ENCODE measurements around the gene NEK2.

DNA sequence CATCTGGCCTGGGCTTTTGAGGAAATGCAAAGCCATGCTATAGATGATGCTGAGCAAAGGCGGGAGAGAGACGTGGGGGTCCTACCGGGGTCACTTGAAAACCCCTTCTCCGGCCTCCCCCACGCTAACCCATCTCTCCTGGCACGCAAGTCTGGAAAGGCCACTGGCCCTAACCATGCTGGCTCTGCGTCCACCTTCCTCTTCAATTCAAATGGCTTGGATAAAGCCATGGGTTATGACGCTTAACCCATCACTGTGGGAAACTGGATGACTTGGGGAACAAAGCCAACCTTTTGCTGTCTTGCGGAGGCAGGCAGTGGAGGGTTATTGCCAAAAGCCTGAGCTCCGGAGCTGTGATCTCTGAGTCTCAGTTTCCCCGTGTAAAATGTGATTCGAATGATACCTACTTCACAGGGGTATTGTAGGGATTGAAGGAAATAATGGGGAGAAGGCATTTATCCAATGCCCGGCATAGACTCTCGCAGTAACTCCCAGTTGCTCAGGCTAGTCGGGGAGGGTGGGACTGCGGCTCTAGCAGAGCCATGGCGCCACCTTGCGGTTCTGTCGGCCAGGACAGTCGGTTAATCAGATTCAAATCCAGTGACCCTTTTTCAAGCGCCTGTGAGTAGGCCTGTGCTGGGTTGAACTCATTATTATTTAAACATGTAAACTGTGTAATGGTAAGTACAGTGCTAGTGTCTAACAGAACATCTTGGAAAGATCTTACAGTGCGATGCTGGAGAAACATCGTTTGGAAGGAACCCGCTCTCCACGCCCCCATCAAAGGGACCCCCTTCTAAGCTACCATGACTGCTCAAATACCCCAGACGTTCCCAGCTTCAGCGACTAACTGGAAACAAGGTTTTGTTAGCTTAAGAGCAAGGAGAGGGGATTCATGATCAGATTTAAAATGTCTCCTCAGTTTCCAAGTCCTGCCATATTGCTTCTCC, 20.3 kb downstream of the NEK2 start:
- TF ChIP-seq, protein P1, sequence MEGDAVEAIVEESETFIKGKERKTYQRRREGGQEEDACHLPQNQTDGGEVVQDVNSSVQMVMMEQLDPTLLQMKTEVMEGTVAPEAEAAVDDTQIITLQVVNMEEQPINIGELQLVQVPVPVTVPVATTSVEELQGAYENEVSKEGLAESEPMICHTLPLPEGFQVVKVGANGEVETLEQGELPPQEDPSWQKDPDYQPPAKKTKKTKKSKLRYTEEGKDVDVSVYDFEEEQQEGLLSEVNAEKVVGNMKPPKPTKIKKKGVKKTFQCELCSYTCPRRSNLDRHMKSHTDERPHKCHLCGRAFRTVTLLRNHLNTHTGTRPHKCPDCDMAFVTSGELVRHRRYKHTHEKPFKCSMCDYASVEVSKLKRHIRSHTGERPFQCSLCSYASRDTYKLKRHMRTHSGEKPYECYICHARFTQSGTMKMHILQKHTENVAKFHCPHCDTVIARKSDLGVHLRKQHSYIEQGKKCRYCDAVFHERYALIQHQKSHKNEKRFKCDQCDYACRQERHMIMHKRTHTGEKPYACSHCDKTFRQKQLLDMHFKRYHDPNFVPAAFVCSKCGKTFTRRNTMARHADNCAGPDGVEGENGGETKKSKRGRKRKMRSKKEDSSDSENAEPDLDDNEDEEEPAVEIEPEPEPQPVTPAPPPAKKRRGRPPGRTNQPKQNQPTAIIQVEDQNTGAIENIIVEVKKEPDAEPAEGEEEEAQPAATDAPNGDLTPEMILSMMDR (conservative IDR thresholded peaks at IDR 0.05; ENCODE audit: low read length), result peak; percentile 94
- no peak for TF ChIP-seq EZH2phosphoT487 (IDR thresholded peaks at IDR 0.05; ENCODE audit: borderline replicate concordance)
